ENCODE results near the gene HS3ST3B1.
A peak's percentile ranks its signal among the peaks of the same experiment; 100 is the strongest.

Gene HS3ST3B1

GRCh38 chr17:14300575-14301278, at the start of gene HS3ST3B1:
HS3ST3B1 (plus strand) TSS chr17:14301081; CDS start chr17:14301519, 438 bp downstream.
- DNase-seq (ENCODE audit: low read depth) = peak; percentile 100

GRCh38 chr17:14261406-14261805, 39.5 kb upstream of the HS3ST3B1 start:
- no peak for DNase-seq (ENCODE audit: low read depth)

GRCh38 chr17:14268264-14268663, 32.6 kb upstream of the HS3ST3B1 start:
- DNase-seq (ENCODE audit: low read depth) = no peak

GRCh38 chr17:14269473-14269872, 31.4 kb upstream of the HS3ST3B1 start:
- no peak for DNase-seq (ENCODE audit: low read depth)

GRCh38 chr17:14270508-14270907, 30.4 kb upstream of the HS3ST3B1 start:
- no peak for DNase-seq (ENCODE audit: low read depth)

- DNase-seq (ENCODE audit: low read depth) = no peak
These were observed 24.2 kb upstream of the HS3ST3B1 start for GRCh38 chr17:14276535-14277250.

GRCh38 chr17:14281530-14281929, 19.4 kb upstream of the HS3ST3B1 start:
- no peak for DNase-seq (ENCODE audit: low read depth)

- DNase-seq (ENCODE audit: low read depth) = no peak
These were observed 18.2 kb upstream of the HS3ST3B1 start for GRCh38 chr17:14282726-14283125.

- no peak for DNase-seq (ENCODE audit: low read depth)
These were observed 11.7 kb upstream of the HS3ST3B1 start for GRCh38 chr17:14289162-14289561.

GRCh38 chr17:14294876-14295275, 6.0 kb upstream of the HS3ST3B1 start:
- no peak for DNase-seq (ENCODE audit: low read depth)

GRCh38 chr17:14295676-14296075, 5.2 kb upstream of the HS3ST3B1 start:
- no peak for DNase-seq (ENCODE audit: low read depth)

- DNase-seq (ENCODE audit: low read depth) = no peak
These were observed 4.5 kb upstream of the HS3ST3B1 start for GRCh38 chr17:14296166-14296910.

- DNase-seq (ENCODE audit: low read depth) = no peak
These were observed 3.6 kb upstream of the HS3ST3B1 start for GRCh38 chr17:14297161-14297851.

GRCh38 chr17:14298221-14298946, 2.5 kb upstream of the HS3ST3B1 start:
- DNase-seq (ENCODE audit: low read depth) = no peak

- DNase-seq (ENCODE audit: low read depth) = no peak
These were observed 2.0 kb upstream of the HS3ST3B1 start for GRCh38 chr17:14298947-14299279.

GRCh38 chr17:14299280-14300141, 1.4 kb upstream of the HS3ST3B1 start:
- no peak for DNase-seq (ENCODE audit: low read depth)

- DNase-seq (ENCODE audit: low read depth) = no peak
These were observed 604 bp downstream of the HS3ST3B1 start for GRCh38 chr17:14301279-14302090.

- DNase-seq (ENCODE audit: low read depth) = no peak
These were observed 1.2 kb downstream of the HS3ST3B1 start for GRCh38 chr17:14302091-14302430.

GRCh38 chr17:14302431-14303099, 1.7 kb downstream of the HS3ST3B1 start:
- DNase-seq (ENCODE audit: low read depth) = peak; percentile 78
